K562 (cell line): ENCODE data around the gene CTIF. TPM values are rescaled to one million over a fixed set of nuclear protein-coding genes. Genes with fewer than 3 reads are reported as not detected.

Experiments
- CCNT2 ChIP-seq: IDR thresholded peaks from 2 replicates; pipeline ENCODE4 v1.6.1; 2011; ENCODE audit warnings: borderline replicate concordance, low read depth, mild to moderate bottlenecking, moderate library complexity, mixed read lengths, low read length; ENCODE audit not compliant: insufficient read length; ENCODE audit errors: extremely low read depth
- CEBPZ ChIP-seq: fragments of 150-350 bp; IDR thresholded peaks from 2 replicates; pipeline ENCODE4 v1.6.1; 2014; ENCODE audit warnings: low read depth, mild to moderate bottlenecking, low read length, borderline replicate concordance
- HMG20B ChIP-seq: fragments of 250-450 bp; sonication (Bioruptor Pico); IDR thresholded peaks from 2 replicates; pipeline ENCODE4 v1.5.0; 2021; ENCODE audit warnings: mild to moderate bottlenecking
- PML ChIP-seq: IDR thresholded peaks from 2 replicates; pipeline ENCODE4 v1.6.1; 2012; ENCODE audit warnings: low read length, inconsistent platforms
- POLR2B ChIP-seq: fragments of 450-650 bp; IDR thresholded peaks from 2 replicates; pipeline ENCODE4 v1.6.1; 2018; ENCODE audit warnings: low read depth; ENCODE audit not compliant: partially characterized antibody
- RAD21 ChIP-seq, 2 experiments: fragments of 250-450 bp in 1 of 2; fragments of 450-650 bp in 1 of 2; sonication (Bioruptor Pico) in 1 of 2; formaldehyde crosslinking in 1 of 2; IDR thresholded peaks in 1 of 2; conservative IDR thresholded peaks in 1 of 2; 2 replicates each; pipeline versions ENCODE4 v1.4.0 to v1.8.0; 2020 to 2022; ENCODE audit warnings: mild to moderate bottlenecking in 2 of 2, moderate library complexity in 1 of 2
- RBM34 ChIP-seq: fragments of 200-400 bp; formaldehyde crosslinking; IDR thresholded peaks from 2 replicates; pipeline ENCODE4 v1.6.1; 2018; ENCODE audit warnings: low read length, borderline replicate concordance; ENCODE audit not compliant: insufficient read depth
- ZNF316 ChIP-seq: fragments of 450-650 bp; IDR thresholded peaks from 2 replicates; pipeline ENCODE4 v1.6.1; 2016
- ZNF695 ChIP-seq: fragments of 450-650 bp; formaldehyde crosslinking; IDR thresholded peaks from 2 replicates; pipeline ENCODE4 v1.4.0; 2020; ENCODE audit warnings: mild to moderate bottlenecking, moderate library complexity
- ZNF740 ChIP-seq, 3 experiments: fragments of 200-800 bp in 1 of 3; sonication (Bioruptor generic) in 1 of 3; sonication (generic) in 1 of 3; formaldehyde crosslinking in 1 of 3; IDR thresholded peaks; 2 replicates each; pipeline versions ENCODE4 v1.6.1 to v1.8.0; 2016 to 2022; ENCODE audit warnings: mild to moderate bottlenecking in 2 of 3, missing compliant biosample characterization in 2 of 3, missing genetic modification characterization in 2 of 3, missing genetic modification reagents in 1 of 3
- polyA plus RNA-seq, 8 experiments: library from polyadenylated mRNA; depleted of rRNA in 4 of 8; stranded (reverse) in 5 of 8; unstranded in 3 of 8; fragments of >200 nt; fragmentation: Nextera tagmentation in 2 of 8; fragmentation: Illumina TruSeq in 1 of 8; extraction: Ambion mirVana in 2 of 8; extraction: Trizol in 1 of 8; gene quantifications; 2 replicates each; pipeline versions ENCODE4 v1.2.1 to v1.2.3, GENCODE V29; 2011 to 2014; ENCODE audit warnings: inconsistent platforms in 1 of 8, missing spikeins in 1 of 8
- total RNA-seq, 7 experiments: library from RNA; depleted of rRNA in 6 of 7; stranded (reverse); fragments of >200 nt in 6 of 7; fragmentation: Illumina TruSeq in 2 of 7; extraction: Trizol in 2 of 7; gene quantifications; 2 replicates each; pipeline versions ENCODE4 v1.2.1 to v1.2.3, GENCODE V29; 2011 to 2021; ENCODE audit warnings: low replicate concordance in 1 of 7

The CTIF gene
- total and polyA plus RNA-seq, 9 of the 15 experiments (the other 6 are each of a cell fraction or from before 2014, with no cell fraction given): 0.17 to 11.5 (median 2.2) TPM

DNA sequence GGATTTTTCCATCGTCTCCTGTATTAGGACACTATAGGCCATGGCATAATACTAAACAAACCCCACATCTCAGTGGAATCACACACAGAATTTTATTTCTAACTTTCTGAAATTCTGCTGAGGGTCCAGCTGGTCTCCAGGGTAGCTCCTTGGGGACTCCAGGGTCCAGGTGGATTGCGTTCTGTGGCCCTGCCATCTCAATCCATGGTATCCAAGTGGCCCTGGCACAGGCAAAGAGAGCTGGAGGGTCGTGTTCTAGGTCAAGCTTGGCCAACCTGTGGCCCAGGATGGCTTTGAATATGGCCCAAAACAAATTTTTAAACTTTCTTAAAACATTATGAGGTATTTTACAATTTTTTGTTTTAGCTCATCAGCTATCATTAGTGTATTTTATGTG is 134.6 kb downstream of the CTIF start (continued):
- TF ChIP-seq ZNF740 (CRISPR knock-in tag; IDR thresholded peaks at IDR 0.05): no peak
- TF ChIP-seq ZNF740 (tag; IDR thresholded peaks at IDR 0.05): no peak
- no peak for TF ChIP-seq CCNT2
- TF ChIP-seq ZNF316: no peak
- no peak for TF ChIP-seq HMG20B
- TF ChIP-seq POLR2B: no peak
- TF ChIP-seq CEBPZ: no peak
- TF ChIP-seq ZNF695 (CRISPR knock-in tag): no peak
- TF ChIP-seq PML: no peak
- TF ChIP-seq RBM34: no peak
- TF ChIP-seq RAD21 (CRISPR knock-in tag; conservative IDR thresholded peaks at IDR 0.05 in 1 of 2, IDR thresholded peaks at IDR 0.05 in 1 of 2): no peak
